Breast epithelium (tissue), 4 donors: ENCODE measurements around the gene SPG7. TPM values are rescaled to one million over a fixed set of nuclear protein-coding genes. Genes with fewer than 3 reads are reported as not detected.

Experiments used
- DNase-seq, 2 donors: peaks; one replicate each; pipeline ENCODE4 v3.0.0-alpha.2; 2019; ENCODE audit warnings: low spot score in 2 of 2
- H3K27ac ChIP-seq, 2 donors: fragments of 200-600 bp; sonication (generic) in 1 of 2; one replicate each; pipeline ENCODE4 v1.5.1; 2016 to 2019; ENCODE audit warnings: mild to moderate bottlenecking in 1 of 2
- H3K27me3 ChIP-seq, 2 donors: fragments of 200-600 bp; sonication (generic) in 1 of 2; one replicate each; pipeline versions ENCODE4 v1.5.1 to v1.6.0; 2017 to 2019; ENCODE audit warnings: control low read depth in 1 of 2, mild to moderate bottlenecking in 1 of 2
- H3K36me3 ChIP-seq: fragments of 200-600 bp; one replicate; pipeline ENCODE4 v1.5.1; 2019
- H3K4me1 ChIP-seq, 2 donors: fragments of 200-600 bp; sonication (generic); one replicate each; pipeline ENCODE4 v1.5.1; 2016 to 2019; ENCODE audit warnings: control low read depth in 1 of 2
- H3K4me3 ChIP-seq, 3 donors: fragments of 200-600 bp; sonication (generic); 1 replicate in 2 of 3; 2 replicates in 1 of 3; pipeline ENCODE4 v1.5.1; 2016 to 2019; ENCODE audit warnings: mild to moderate bottlenecking in 3 of 3, moderate library complexity in 2 of 3
- H3K9me3 ChIP-seq, 2 donors: fragments of 200-600 bp; sonication (generic) in 1 of 2; one replicate each; pipeline ENCODE4 v1.5.1; 2016 to 2019; ENCODE audit warnings: control low read depth in 1 of 2
- POLR2A ChIP-seq: fragments of 450-650 bp; IDR thresholded peaks from one replicate; pipeline ENCODE4 v1.6.1; 2016; ENCODE audit warnings: antibody characterized with exemption, mild to moderate bottlenecking, moderate library complexity
- POLR2AphosphoS5 ChIP-seq, 3 donors: sonication (generic); formaldehyde crosslinking; IDR thresholded peaks; one replicate each; pipeline ENCODE4 v1.6.1; 2017; ENCODE audit warnings: antibody characterized with exemption in 3 of 3
- intact Hi-C: fragments of 100-400 bp; cut with DNase I; formaldehyde crosslinking; loops from one replicate; pipeline ENCODE4 v1.15.1; 2023; ENCODE audit warnings: low total_unique reads
- total RNA-seq, 3 donors: library from RNA; depleted of rRNA; stranded (reverse); fragments of >200 nt; gene quantifications; one replicate each; pipeline ENCODE4 v1.1.0, GENCODE V29; 2016
- TF ChIP-seq, protein P1 (sequence below), 3 donors: fragments of 450-650 bp; IDR thresholded peaks; one replicate each; pipeline ENCODE4 v1.5.1; 2016 to 2017; ENCODE audit warnings: antibody characterized with exemption in 3 of 3, mild to moderate bottlenecking in 3 of 3, moderate library complexity in 3 of 3

The SPG7 gene
- total RNA-seq, 3 donors from 2014 or later, result 104 to 126 (median 118) TPM

DNA sequence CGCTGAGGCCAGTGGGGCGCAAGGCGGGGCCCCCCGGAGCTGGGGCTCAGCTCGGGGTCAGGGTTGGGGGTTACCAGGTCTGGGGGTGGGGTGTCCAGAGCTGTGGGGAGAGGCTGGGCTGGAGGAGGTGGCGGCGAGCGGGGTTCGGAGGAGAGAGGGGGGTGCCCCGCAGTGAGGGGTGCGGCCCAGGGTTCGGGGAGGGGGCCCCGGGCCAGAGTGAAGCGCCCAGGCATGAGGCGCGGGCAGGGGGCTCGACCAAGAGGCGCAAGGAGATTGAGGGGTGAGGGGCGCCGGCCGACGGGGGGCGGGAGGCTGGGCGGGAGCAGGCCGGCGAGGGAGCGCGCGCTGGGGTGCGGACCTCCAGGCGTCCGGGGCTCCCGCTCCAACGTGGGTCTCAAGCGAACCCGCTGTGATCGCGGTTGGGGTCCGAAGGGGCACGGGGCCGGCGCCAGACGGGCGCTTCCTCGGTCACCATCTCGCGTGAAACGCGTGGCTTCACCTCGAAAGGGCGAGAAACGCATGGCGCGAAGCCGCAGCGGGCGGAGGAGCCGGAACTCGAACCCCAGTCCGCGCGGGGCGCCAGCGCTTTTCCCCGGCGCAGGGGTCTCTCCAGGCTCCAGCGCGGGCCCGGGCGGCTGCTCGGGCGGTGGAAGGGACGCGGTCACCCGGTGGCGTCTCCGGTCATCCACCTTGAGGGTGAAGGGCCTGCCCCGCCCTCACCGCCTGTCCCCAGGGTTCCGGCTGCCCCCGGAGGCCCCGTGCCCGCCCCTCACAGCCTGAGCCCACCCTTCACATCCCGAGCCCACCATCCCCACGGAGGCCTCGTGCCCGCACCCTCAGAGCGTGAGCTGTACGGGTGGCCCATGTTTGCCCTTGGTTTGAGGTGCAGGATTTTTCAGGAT, 68.2 kb downstream of the SPG7 start:
- no peaks in the 10 kb centered on the region for H3K36me3 ChIP-seq
- peak overlapping the region in 2 of 3 donors; percentile 41 to 65 for H3K4me3 ChIP-seq
- intact Hi-C loops, result no loop called here
- TF ChIP-seq POLR2A, result no peak
- H3K27me3 ChIP-seq, result peaks cover 13 to 40% of the 10 kb centered on the region in 2 donors
- peaks cover 8 to 12% of the 10 kb centered on the region in 2 donors for H3K4me1 ChIP-seq
- H3K27ac ChIP-seq, result no peak overlapping the region
- H3K9me3 ChIP-seq, result no peaks in the 10 kb centered on the region
- no peak for DNase-seq

DNA sequence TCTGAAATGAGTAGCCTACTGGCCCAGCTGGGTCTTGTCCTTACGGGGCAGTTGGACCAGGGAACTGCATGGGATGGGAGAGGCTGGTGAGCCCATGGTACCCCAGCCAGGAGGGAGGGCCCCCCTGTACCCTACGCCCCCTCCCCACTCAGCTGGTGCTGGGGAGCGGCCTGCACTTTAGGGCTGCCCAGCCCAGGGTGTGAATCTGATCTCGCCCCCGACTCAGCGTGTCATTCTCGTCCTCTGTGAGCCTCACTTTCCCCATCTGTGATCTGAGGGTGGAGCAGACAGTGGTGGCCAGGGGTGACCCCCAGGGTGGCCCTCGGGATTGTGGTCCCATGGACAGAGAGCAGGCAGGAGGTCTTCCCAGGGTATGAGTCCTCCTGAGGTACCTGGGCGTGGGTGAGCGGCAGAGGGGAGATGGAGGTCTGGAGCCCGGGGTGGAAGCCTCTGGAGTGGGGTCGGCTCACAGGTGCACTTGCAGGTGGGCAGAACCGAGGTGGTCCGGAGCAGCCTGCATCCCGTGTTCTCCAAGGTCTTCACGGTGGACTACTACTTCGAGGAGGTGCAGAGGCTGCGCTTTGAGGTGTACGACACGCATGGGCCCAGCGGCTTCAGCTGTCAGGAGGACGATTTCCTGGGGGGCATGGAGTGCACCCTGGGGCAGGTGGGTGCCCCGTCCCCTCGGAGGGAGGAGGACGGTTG, 69.0 kb downstream of the SPG7 start:
- TF ChIP-seq POLR2A (no peak), POLR2AphosphoS5 (IDR thresholded peaks at IDR 0.05) (no peak)
- TF ChIP-seq, protein P1, sequence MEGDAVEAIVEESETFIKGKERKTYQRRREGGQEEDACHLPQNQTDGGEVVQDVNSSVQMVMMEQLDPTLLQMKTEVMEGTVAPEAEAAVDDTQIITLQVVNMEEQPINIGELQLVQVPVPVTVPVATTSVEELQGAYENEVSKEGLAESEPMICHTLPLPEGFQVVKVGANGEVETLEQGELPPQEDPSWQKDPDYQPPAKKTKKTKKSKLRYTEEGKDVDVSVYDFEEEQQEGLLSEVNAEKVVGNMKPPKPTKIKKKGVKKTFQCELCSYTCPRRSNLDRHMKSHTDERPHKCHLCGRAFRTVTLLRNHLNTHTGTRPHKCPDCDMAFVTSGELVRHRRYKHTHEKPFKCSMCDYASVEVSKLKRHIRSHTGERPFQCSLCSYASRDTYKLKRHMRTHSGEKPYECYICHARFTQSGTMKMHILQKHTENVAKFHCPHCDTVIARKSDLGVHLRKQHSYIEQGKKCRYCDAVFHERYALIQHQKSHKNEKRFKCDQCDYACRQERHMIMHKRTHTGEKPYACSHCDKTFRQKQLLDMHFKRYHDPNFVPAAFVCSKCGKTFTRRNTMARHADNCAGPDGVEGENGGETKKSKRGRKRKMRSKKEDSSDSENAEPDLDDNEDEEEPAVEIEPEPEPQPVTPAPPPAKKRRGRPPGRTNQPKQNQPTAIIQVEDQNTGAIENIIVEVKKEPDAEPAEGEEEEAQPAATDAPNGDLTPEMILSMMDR (IDR thresholded peaks at IDR 0.05), result no peak
- Histone ChIP-seq H3K9me3 (no peaks in the 10 kb centered on the region), H3K36me3 (no peaks in the 10 kb centered on the region), H3K4me3 (no peak overlapping the region), H3K27ac (no peak overlapping the region), H3K27me3 (peaks cover 13 to 34% of the 10 kb centered on the region in 2 donors), H3K4me1 (peaks cover 8 to 12% of the 10 kb centered on the region in 2 donors)
- intact Hi-C loops, result no loop called here
- DNase-seq, result no peak

DNA sequence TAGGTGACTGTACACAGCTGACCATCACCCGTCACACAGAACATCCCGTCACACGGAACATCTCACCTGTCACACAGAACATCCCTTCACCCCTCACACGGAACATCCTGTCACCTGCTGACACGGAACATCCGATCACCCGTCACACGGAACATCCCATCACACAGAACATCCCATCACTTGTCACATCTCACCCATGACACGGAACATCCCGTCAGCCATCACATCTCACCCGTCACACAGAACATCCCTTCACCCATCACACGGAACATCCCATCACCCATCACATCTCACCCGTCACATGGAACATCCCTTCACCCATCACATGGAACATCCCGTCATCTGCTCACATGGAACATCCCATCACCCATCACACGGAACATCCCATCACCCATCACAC, 71.1 kb downstream of the SPG7 start:
- Histone ChIP-seq H3K4me3 (no peak overlapping the region), H3K36me3 (no peaks in the 10 kb centered on the region), H3K4me1 (peaks cover 8 to 11% of the 10 kb centered on the region in 2 donors), H3K27ac (no peak overlapping the region), H3K27me3 (peaks cover 13 to 21% of the 10 kb centered on the region in 2 donors), H3K9me3 (no peaks in the 10 kb centered on the region)
- intact Hi-C loops, result loop anchor here (1.0 kb wide), 1 partner anchor 46 kb away; no protein-coding TSS in a partner anchor
- DNase-seq, result no peak
- TF ChIP-seq POLR2A (no peak), POLR2AphosphoS5 (IDR thresholded peaks at IDR 0.05) (no peak)
- TF ChIP-seq, protein P1 (IDR thresholded peaks at IDR 0.05), result no peak

DNA sequence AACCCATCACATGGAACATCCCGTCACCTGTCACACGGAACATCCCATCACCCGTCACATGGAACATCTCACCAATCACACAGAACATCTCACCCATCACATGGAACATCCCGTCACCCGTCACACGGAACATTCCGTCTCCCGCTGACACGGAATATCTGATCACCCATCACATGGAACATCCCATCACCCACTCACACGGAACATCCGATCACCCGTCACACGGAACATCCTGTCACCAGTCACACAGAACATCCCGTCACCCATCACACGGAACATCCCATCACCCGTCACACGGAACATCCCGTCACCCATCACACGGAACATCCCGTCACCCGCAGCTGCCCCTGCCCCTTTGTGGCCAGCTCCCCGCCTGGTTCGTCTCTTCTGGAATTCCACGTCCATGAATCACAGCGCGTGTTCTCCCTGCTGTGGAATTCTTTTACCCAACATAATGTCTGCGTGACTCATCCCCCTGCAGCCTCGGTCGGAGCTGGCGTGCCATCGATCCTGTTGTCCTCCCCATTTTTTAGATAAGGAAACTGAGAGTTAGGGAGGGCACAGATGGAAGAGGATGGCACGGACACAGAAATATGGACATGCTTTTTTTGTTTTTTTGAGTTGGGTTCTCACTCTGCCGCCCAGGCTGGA, 73.0 kb downstream of the SPG7 start:
- H3K27me3 ChIP-seq, result peaks cover under 1 to 6% of the 10 kb centered on the region in 2 donors
- H3K4me1 ChIP-seq, result no peaks in the 10 kb centered on the region
- no peak overlapping the region for H3K4me3 ChIP-seq
- TF ChIP-seq, protein P1 (IDR thresholded peaks at IDR 0.05), result no peak
- TF ChIP-seq POLR2AphosphoS5 (IDR thresholded peaks at IDR 0.05) (no peak), POLR2A (no peak)
- H3K36me3 ChIP-seq, result no peaks in the 10 kb centered on the region
- H3K27ac ChIP-seq, result peak overlapping the region in 1 of 2 donors; percentile 85
- intact Hi-C loops, result no loop called here
- H3K9me3 ChIP-seq, result no peaks in the 10 kb centered on the region
- no peak for DNase-seq

DNA sequence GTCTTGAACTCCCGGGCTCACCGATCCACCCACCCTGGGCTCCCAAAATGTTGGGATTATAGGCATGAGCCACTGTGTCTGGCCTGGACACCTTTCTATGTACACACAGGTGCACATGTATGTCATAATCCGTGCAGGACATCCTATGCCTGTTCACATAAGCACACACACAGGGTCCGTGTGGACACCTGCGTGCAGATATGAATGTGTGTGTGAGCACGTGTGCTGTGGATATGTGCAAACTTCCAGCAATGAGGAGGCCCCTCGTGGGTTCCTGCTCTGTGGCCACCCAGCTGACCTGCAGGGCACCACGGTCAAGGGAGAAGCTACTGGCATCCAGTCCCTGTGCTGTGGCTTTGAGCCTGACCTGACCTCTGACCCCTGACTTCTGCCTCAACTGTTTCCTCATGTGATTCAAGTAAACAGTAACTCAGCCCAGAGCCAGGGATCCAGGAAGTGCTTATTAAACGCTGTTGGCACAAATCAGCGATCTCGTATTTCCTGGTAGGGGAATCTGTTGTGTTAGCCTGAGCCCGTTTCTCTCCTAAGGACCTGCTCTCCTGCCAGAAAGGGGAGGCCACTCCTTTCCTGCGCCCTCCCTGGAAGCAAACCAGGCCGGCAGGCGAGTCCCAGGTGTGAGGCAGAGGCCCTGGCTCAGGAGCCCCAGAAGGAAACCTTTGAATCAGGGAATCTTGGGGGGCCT, 73.8 kb downstream of the SPG7 start:
- Histone ChIP-seq H3K27me3 (no peaks in the 10 kb centered on the region), H3K27ac (peak overlapping the region; percentile 83 to 85), H3K36me3 (no peaks in the 10 kb centered on the region), H3K4me1 (no peaks in the 10 kb centered on the region), H3K4me3 (no peak overlapping the region), H3K9me3 (no peaks in the 10 kb centered on the region)
- TF ChIP-seq POLR2AphosphoS5 (IDR thresholded peaks at IDR 0.05) (no peak), POLR2A (no peak)
- TF ChIP-seq, protein P1 (IDR thresholded peaks at IDR 0.05), result no peak
- peak in 1 of 2 donors; percentile 68 for DNase-seq
- intact Hi-C loops, result no loop called here
